ENCODE results near the gene TMEM53.
A peak's percentile ranks its signal among the peaks of the same experiment; 100 is the strongest.

Gene TMEM53

DNA sequence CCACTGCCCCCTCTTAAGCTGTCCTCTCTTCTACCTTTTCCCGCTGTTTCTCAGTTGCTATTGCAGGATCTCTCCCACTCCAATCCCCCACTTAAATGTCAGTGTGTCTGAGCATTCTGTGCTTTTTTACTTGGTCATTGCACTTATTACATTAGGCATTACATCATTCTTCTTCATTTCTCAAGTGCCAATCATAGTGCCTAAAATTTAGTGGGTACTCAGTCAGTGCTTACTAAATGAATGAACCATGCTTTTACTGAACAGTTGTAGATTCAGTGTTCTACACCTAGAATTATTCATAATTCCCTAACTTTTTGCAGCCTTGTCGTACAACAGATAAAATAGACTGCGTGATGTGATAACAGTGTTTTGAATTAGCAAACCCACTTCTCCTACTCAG lies 19.6 kb upstream of the TMEM53 start:
- H3K36me3 ChIP-seq: no peaks in the 10 kb centered on the region
- no peaks in the 10 kb centered on the region for H3K27me3 ChIP-seq
- no peak overlapping the region for H3K27ac ChIP-seq
- H3K4me1 ChIP-seq: peaks cover 44 to 61% (median 56%) of the 10 kb centered on the region in 10 experiments
- no peak for TF ChIP-seq Cebpa-rat (IDR thresholded peaks at IDR 0.05)
- H3K9ac ChIP-seq: no peak overlapping the region
- peak overlapping the region in 3 of 11 experiments; percentile 30 to 46 (median 42); a peak in 5 of 22 replicates for H3K4me2 ChIP-seq
- H3K4me3 ChIP-seq: no peak overlapping the region
- H4K20me1 ChIP-seq: no peaks in the 10 kb centered on the region
- H3K9me3 ChIP-seq (replicated peaks in 1 of 11): no peaks in the 10 kb centered on the region

DNA sequence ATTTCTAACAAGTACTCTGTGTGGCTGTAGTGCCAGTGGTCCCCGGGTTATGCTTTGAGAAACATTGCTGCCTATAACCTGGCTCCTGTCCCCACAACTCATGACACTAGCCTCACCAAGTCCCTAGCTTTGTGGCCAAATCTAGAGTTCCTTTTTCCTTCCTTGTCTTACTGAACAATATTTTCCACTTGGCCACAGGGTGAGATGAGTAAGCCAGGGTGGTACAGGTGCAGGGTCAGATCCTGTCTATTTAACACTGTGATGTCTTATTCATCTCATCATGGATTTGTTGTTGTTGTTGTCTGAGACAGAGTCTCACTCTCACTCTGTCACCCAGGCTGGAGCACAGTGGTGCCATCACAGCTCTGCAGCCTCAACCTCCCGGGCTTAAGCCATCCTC lies 18.9 kb upstream of the TMEM53 start:
- Histone ChIP-seq H3K9ac (no peak overlapping the region), H3K4me3 (no peak overlapping the region), H3K4me1 (peaks cover 36 to 53% (median 48%) of the 10 kb centered on the region in 10 experiments), H4K20me1 (no peaks in the 10 kb centered on the region), H3K36me3 (no peaks in the 10 kb centered on the region), H3K9me3 (replicated peaks in 1 of 11) (no peaks in the 10 kb centered on the region), H3K4me2 (peak overlapping the region; percentile 4 to 59 (median 35); a peak in 17 of 22 replicates), H3K27ac (no peak overlapping the region), H3K27me3 (no peaks in the 10 kb centered on the region)
- TF ChIP-seq Cebpa-rat (IDR thresholded peaks at IDR 0.05): no peak

DNA sequence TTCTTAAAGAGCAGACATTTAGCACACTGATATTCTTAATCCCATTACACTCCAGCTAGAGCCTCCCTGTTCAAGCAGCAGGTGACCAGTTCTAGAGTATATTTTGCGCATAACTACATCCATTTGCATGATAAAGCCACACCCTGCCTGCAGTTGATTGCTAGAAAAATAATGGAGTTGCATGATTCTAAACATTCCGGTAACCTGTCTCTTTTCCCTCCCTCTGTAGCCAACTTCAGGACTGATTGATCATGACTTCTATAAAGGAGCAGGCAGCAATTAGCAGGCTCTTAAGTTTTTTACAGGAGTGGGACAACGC lies 15.1 kb upstream of the TMEM53 start:
- no peak overlapping the region for H3K4me2 ChIP-seq
- no peaks in the 10 kb centered on the region for H4K20me1 ChIP-seq
- no peaks in the 10 kb centered on the region for H3K27me3 ChIP-seq
- H3K9me3 ChIP-seq (replicated peaks in 1 of 11): no peaks in the 10 kb centered on the region
- no peak overlapping the region for H3K4me3 ChIP-seq
- TF ChIP-seq Cebpa-rat (IDR thresholded peaks at IDR 0.05): no peak
- no peak overlapping the region for H3K27ac ChIP-seq
- peaks cover 21 to 36% (median 31%) of the 10 kb centered on the region in 10 experiments for H3K4me1 ChIP-seq
- H3K9ac ChIP-seq: no peak overlapping the region
- H3K36me3 ChIP-seq: no peaks in the 10 kb centered on the region

DNA sequence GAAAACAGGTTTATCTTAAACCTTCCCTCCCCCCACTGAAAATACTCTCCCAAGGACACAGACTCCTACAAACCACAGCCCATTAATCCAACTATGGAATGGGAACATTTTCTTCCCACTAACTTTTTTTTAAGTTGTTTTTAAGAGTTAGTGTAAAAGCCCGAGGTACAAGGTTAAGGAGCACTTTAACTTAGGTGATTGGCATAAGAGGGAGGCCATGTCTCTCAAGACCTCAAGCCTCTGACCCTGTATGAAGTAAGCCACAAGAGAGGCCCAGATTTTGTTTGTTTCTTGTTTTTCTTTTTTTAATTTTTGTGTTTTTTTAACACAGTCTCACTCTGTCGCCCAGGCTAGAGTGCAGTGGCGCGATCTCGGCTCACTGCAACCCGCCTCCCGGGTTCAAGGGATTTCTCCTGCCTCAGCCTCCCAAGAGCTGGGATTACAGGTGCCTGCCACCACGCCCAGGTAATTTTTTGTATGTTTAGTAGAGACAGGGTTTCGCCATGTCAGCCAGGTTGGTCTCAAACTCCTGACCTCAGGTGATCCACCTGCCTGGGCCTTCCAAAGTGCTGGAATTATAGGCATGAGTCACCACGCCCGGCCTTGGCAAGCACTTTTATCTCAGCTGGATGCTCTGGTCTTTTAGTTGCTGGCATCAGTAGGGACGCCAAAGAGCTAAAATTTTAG lies 14.6 kb upstream of the TMEM53 start:
- H3K27me3 ChIP-seq: no peaks in the 10 kb centered on the region
- H3K4me1 ChIP-seq: peaks cover 26 to 41% (median 35%) of the 10 kb centered on the region in 10 experiments
- no peak overlapping the region for H3K9ac ChIP-seq
- no peak overlapping the region for H3K27ac ChIP-seq
- no peak overlapping the region for H3K4me2 ChIP-seq
- no peaks in the 10 kb centered on the region for H3K36me3 ChIP-seq
- H3K9me3 ChIP-seq (replicated peaks in 1 of 11): no peaks in the 10 kb centered on the region
- TF ChIP-seq Cebpa-rat (IDR thresholded peaks at IDR 0.05): no peak
- H4K20me1 ChIP-seq: no peaks in the 10 kb centered on the region
- H3K4me3 ChIP-seq: no peak overlapping the region

DNA sequence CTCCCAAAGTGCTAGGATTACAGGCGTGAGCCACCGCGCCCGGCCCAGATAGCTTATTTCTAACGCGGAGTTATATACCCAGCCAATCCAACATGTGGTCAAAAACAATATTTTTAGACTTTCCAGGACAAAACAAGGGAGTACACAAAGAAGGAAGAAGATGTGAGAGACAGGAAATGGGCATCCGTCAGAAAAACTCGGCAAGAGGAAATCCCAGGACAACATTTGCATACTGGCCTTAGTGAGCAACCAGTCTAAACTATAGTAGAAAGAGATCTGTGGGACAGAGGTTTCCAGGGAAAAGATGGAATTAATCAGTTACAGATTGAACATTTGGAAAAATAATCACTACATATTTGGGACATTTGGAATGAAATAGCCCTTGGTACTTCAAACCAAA lies 11.6 kb upstream of the TMEM53 start:
- TF ChIP-seq Cebpa-rat (IDR thresholded peaks at IDR 0.05): no peak
- no peaks in the 10 kb centered on the region for H4K20me1 ChIP-seq
- peaks cover 23 to 31% (median 28%) of the 10 kb centered on the region in 10 experiments for H3K4me1 ChIP-seq
- peak overlapping the region in 9 of 11 experiments; percentile 15 to 79 (median 52); a peak in 14 of 22 replicates for H3K4me2 ChIP-seq
- H3K27me3 ChIP-seq: no peaks in the 10 kb centered on the region
- H3K36me3 ChIP-seq: no peaks in the 10 kb centered on the region
- H3K4me3 ChIP-seq: no peak overlapping the region
- H3K9me3 ChIP-seq (replicated peaks in 1 of 11): no peaks in the 10 kb centered on the region
- no peak overlapping the region for H3K27ac ChIP-seq
- H3K9ac ChIP-seq: no peak overlapping the region

DNA sequence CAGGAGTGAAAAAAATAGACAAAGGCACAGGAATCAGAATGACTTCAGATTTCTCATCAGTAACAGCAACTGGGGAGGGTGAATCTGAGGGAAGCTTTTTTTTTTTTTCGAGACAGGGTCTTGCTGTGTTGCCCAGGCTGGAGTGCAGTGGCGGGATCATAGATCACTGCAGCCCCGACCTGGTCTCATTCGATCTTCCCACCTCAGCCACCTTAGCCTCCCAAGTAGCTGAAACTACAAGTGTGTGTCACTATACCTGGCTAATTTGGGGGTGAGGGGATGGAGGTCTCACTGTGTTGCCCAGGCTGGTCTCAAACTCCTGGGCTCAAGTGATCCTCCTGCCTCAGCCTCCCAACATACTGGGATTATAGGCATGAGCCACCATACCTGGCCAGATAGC lies 10.9 kb upstream of the TMEM53 start:
- Histone ChIP-seq H3K4me3 (no peak overlapping the region), H3K27ac (peak overlapping the region in 10 of 11 experiments; percentile 9 to 58 (median 32); a peak in 12 of 22 replicates), H3K36me3 (no peaks in the 10 kb centered on the region), H4K20me1 (no peaks in the 10 kb centered on the region), H3K9me3 (replicated peaks in 1 of 11) (no peaks in the 10 kb centered on the region), H3K27me3 (no peaks in the 10 kb centered on the region), H3K9ac (no peak overlapping the region), H3K4me1 (peaks cover 23 to 31% (median 28%) of the 10 kb centered on the region in 10 experiments), H3K4me2 (peak overlapping the region; percentile 55 to 80 (median 72))
- no peak for TF ChIP-seq Cebpa-rat (IDR thresholded peaks at IDR 0.05)

DNA sequence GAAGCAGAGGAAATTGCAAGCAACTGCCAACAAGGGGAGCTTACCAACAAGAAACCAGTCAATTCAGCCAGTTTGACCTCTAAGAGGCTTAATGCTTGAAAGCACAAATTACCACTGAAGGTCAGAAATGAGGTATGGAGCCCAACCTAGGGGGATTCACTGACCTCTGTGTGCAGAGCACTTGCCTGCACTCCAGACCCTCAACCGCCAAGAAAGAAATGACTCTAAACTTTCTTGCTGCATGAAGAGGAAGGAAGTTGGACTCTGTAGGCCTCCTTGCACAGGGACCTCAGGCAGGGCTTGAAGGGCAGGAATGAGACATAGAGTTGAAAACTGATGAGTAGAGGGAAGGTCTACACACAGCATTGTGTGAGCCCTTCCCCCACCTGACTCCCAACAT lies 10.2 kb upstream of the TMEM53 start:
- no peak overlapping the region for H3K4me3 ChIP-seq
- peak overlapping the region; percentile 55 to 80 (median 72) for H3K4me2 ChIP-seq

DNA sequence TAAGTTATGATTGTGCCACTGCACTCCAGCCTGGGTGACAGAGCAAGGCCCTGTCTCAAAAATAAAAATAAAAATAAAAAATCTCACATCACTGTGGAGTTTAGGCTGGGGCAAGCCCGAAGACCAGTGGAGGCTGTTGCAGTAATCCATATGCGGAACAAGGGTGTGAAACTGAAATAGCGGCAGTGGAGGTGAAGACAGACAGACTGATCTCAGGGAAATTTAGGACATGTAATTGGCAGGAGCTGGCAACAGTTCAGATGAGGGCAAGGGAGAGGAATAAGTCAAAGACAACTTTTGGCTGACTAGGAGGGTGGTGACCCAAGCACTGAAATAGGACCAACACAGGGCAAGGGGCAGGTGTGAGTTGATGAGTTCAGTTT lies 8.6 kb upstream of the TMEM53 start:
- Histone ChIP-seq H3K9ac (no peak overlapping the region), H3K27me3 (no peaks in the 10 kb centered on the region), H3K4me2 (no peak overlapping the region), H4K20me1 (no peaks in the 10 kb centered on the region), H3K9me3 (replicated peaks in 1 of 11) (no peaks in the 10 kb centered on the region), H3K27ac (no peak overlapping the region), H3K4me1 (peaks cover 23 to 52% (median 34%) of the 10 kb centered on the region in 10 experiments), H3K4me3 (no peak overlapping the region), H3K36me3 (no peaks in the 10 kb centered on the region)
- no peak for TF ChIP-seq Cebpa-rat (IDR thresholded peaks at IDR 0.05)

More for the DNA sequence above, 10.2 kb upstream of the TMEM53 start:
- no peak for TF ChIP-seq Cebpa-rat (IDR thresholded peaks at IDR 0.05)
- Histone ChIP-seq H3K4me1 (peaks cover 23 to 35% (median 28%) of the 10 kb centered on the region in 10 experiments), H3K27ac (peak overlapping the region in 10 of 11 experiments; percentile 9 to 58 (median 32); a peak in 16 of 22 replicates), H4K20me1 (no peaks in the 10 kb centered on the region), H3K9ac (peak overlapping the region in 4 of 11 experiments; percentile 3 to 37 (median 10); a peak in 2 of 22 replicates), H3K27me3 (no peaks in the 10 kb centered on the region), H3K36me3 (no peaks in the 10 kb centered on the region), H3K9me3 (replicated peaks in 1 of 11) (no peaks in the 10 kb centered on the region)

DNA sequence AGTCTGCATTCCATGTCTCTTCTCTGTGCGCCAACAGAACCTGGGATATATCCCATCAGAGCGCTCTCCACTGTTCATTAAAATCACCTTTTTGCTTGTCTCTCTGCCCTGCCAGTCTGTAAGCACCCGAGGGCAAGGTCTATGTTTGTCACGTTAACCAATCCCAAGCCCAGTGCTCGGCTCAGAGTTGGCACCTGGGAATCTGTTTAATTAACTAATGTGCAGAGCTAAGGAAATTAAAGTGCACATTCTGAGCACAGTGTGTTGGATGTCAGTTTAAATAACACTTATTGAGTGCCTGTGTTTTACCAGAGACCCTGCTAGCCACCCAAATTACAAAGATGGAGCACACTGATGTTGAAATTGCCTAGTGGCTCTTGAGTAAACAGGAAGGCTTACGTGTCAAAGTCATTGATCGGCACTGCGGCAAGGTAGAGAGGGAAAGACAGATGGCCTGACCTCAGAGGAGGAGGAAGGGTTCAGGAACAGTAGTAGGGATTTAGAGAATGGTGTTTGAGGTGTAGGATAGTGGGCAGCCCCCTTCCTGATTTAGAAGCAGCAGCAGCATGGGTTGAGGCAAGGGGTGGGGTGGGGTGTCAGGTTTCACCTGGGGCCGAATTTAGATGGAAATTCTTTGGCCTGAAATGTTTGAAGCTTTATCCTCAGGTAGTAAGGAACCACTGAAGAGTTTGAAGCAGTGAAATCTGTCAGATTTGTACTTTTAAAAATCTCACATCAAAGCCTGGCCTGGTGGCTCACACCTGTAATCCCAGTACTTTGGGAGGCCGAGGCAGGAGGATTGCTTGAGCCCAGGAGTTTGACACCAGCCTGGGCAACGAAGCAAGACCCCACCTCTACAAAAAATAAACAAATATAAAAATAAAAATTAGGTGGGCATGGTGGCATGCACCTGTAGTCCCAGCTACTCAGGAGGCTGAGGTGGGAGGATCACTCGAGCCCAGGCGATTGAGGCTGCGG lies 7.9 kb upstream of the TMEM53 start:
- Histone ChIP-seq H3K9me3 (replicated peaks in 1 of 11) (no peaks in the 10 kb centered on the region), H3K4me3 (no peak overlapping the region), H3K9ac (no peak overlapping the region), H3K27ac (no peak overlapping the region), H3K4me1 (peaks cover 29 to 59% (median 40%) of the 10 kb centered on the region in 10 experiments), H3K4me2 (no peak overlapping the region), H3K36me3 (no peaks in the 10 kb centered on the region), H4K20me1 (no peaks in the 10 kb centered on the region), H3K27me3 (no peaks in the 10 kb centered on the region)
- no peak for TF ChIP-seq Cebpa-rat (IDR thresholded peaks at IDR 0.05)
